Muscle layer of duodenum (tissue), 2 donors: Measurements from ENCODE around the gene MAOB.
"Not testable (repeated sequence)": the region's sequence is repeated elsewhere in the genome, so short reads cannot be mapped to it uniquely, and the experiment has no call there.

Experiments used
- H3K27ac ChIP-seq: one replicate; pipeline ENCODE4 v1.7.0; 2013; ENCODE audit warnings: mild to moderate bottlenecking, low read length
- H3K27me3 ChIP-seq: one replicate; pipeline ENCODE4 v1.7.0; 2013; ENCODE audit warnings: low read depth, mild to moderate bottlenecking, control low read depth, low read length
- H3K36me3 ChIP-seq, 2 donors: one replicate each; pipeline ENCODE4 v1.7.0; 2013; ENCODE audit warnings: low read length in 2 of 2, control low read depth in 1 of 2, mild to moderate bottlenecking in 1 of 2; ENCODE audit not compliant: insufficient read depth in 2 of 2, control insufficient read depth in 1 of 2
- H3K4me1 ChIP-seq, 2 donors: one replicate each; pipeline ENCODE4 v1.7.0; 2013; ENCODE audit warnings: low read length in 2 of 2, mild to moderate bottlenecking in 2 of 2, control low read depth in 1 of 2, moderate library complexity in 1 of 2; ENCODE audit not compliant: insufficient read depth in 2 of 2, control insufficient read depth in 1 of 2
- H3K4me3 ChIP-seq, 2 donors: one replicate each; pipeline ENCODE4 v1.7.0; 2013; ENCODE audit warnings: low read length in 2 of 2, low read depth in 1 of 2, mild to moderate bottlenecking in 1 of 2
- H3K9me3 ChIP-seq, 2 donors: one replicate each; pipeline ENCODE4 v1.7.0; 2013; ENCODE audit warnings: low read length in 2 of 2, control low read depth in 1 of 2, mild to moderate bottlenecking in 1 of 2; ENCODE audit not compliant: control insufficient read depth in 1 of 2
- donor health status: healthy.

The MAOB gene

DNA sequence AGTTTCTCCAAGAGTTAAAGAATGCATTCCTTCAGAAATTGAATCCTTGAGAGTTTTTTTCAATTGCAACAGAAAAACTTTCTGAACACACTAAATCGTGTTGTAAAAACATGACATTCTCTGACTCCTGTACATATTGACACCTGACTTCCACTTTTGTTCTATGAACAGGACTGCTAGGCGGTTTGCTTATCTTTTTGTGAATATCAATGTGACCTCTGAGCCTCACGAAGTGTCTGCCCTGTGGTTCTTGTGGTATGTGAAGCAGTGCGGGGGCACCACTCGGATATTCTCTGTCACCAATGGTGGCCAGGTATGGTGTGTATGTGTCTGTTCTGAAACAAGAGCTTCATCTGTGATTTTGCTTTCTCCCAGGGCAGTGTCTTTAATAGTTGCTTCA, 154.2 kb downstream of the MAOB start:
- H3K27ac ChIP-seq, result no peak overlapping the region
- no peaks in the 10 kb centered on the region for H3K9me3 ChIP-seq
- H3K4me1 ChIP-seq, result no peaks in the 10 kb centered on the region
- H3K4me3 ChIP-seq, result no peak overlapping the region
- H3K27me3 ChIP-seq, result no peaks in the 10 kb centered on the region
- H3K36me3 ChIP-seq, result peaks cover 1 to 22% of the 10 kb centered on the region in 2 donors

- H3K4me1 ChIP-seq, H3K9me3 ChIP-seq, H3K4me3 ChIP-seq, H3K27me3 ChIP-seq, H3K27ac ChIP-seq: not testable (repeated sequence)
- H3K36me3 ChIP-seq, result peaks cover 0 to 17% of the 10 kb centered on the region in 2 donors
These were observed 155.0 kb downstream of the MAOB start for GRCh38 chrX:43727254-43727653.

DNA sequence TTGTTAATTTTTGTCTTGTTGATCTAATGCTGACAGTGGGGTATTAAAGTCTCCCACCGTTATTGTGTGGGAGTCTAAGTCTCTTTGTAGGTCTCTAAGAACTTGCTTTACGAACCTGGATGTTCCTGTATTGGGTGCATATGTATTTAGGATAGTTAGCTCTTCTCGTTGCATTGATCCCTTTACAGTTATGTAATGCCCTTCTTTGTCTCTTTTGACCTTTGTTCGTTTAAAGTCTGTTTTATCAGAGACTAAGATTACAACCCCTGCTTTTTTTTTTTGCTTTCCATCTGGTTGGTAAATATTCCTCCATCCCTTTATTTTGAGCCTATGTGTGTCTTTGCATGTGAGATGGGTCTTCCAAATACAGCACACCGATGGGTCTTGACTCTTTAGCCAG, 157.0 kb downstream of the MAOB start:
- not testable (repeated sequence) for H3K27me3 ChIP-seq, H3K4me1 ChIP-seq, H3K36me3 ChIP-seq, H3K9me3 ChIP-seq, H3K27ac ChIP-seq, H3K4me3 ChIP-seq

DNA sequence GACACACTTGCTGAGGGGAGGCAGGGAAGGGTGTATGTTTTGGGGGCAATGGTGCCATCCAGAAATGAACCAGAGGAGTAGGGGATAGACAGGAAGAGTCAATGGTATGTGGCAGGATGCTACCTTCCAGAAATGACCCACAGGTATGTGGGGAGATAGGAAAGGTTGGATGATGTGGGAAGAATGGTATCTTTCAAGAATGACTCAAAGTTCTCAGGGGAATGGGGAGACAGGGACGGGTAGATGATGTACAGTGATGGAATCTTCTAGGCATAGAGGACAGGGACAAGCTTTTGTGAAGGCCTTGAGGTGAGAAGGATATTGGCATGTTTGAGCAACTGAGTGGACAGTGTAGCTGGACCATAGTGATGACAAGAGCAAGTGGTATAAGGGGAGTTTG, 161.3 kb downstream of the MAOB start:
- Histone ChIP-seq H3K27ac (no peak overlapping the region), H3K27me3 (no peaks in the 10 kb centered on the region), H3K36me3 (no peaks in the 10 kb centered on the region), H3K4me3 (no peak overlapping the region), H3K9me3 (peaks cover 0 to 2% of the 10 kb centered on the region in 2 donors), H3K4me1 (no peaks in the 10 kb centered on the region)

GRCh38 chrX:43720082-43720481, 162.2 kb downstream of the MAOB start:
- Histone ChIP-seq H3K27ac (no peak overlapping the region), H3K36me3 (no peaks in the 10 kb centered on the region), H3K4me3 (no peak overlapping the region), H3K4me1 (no peaks in the 10 kb centered on the region), H3K9me3 (peaks cover 0 to 2% of the 10 kb centered on the region in 2 donors), H3K27me3 (no peaks in the 10 kb centered on the region)

DNA sequence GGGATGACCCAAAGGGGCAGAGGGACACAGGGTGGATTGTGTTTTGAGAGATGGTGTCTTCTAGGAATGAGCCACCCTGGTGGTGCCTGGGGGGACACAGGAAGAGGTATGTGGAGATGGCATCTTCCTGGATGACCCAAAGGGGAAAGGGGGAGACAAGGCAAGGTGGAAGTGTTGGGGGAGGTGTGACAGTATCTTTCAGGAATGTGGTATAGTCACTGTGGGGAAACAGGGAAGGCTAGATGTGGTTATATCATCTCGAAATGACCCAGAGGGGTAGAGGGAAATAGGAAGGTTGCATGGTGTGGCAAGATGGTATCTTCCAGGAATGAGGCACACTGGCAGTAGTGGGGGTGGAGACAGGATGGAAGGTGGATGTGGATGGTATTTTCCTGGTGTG, 163.3 kb downstream of the MAOB start:
- peaks cover 0 to 2% of the 10 kb centered on the region in 2 donors for H3K9me3 ChIP-seq
- no peaks in the 10 kb centered on the region for H3K27me3 ChIP-seq
- no peak overlapping the region for H3K27ac ChIP-seq
- no peaks in the 10 kb centered on the region for H3K36me3 ChIP-seq
- no peaks in the 10 kb centered on the region for H3K4me1 ChIP-seq
- no peak overlapping the region for H3K4me3 ChIP-seq

- H3K9me3 ChIP-seq, result peaks cover 0 to 2% of the 10 kb centered on the region in 2 donors
- H3K27ac ChIP-seq, result no peak overlapping the region
- H3K27me3 ChIP-seq, result no peaks in the 10 kb centered on the region
- no peak overlapping the region for H3K4me3 ChIP-seq
- no peaks in the 10 kb centered on the region for H3K4me1 ChIP-seq
- no peaks in the 10 kb centered on the region for H3K36me3 ChIP-seq
These were observed 163.7 kb downstream of the MAOB start for GRCh38 chrX:43718546-43718945.

DNA sequence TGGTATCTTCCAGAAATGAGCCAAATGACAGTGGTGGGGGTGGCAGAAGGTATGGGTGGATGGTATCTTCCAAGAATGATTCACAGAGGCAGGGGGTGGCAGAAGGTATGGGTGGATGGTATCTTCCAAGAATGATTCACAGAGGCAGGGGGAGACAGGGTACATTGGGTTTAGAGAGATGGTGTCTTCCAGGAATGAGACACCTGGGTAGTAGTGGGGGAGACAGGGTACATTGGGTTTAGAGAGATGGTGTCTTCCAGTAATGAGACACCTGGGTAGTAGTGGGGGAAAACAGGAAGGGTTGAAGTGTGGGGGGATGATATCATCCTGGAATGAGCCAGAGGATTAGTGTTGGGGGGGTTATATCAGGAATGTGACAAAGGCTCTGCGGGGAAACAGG, 164.2 kb downstream of the MAOB start:
- no peak overlapping the region for H3K27ac ChIP-seq
- H3K36me3 ChIP-seq, result no peaks in the 10 kb centered on the region
- H3K9me3 ChIP-seq, result peaks cover 0 to 2% of the 10 kb centered on the region in 2 donors
- no peak overlapping the region for H3K4me3 ChIP-seq
- H3K27me3 ChIP-seq, result no peaks in the 10 kb centered on the region
- no peaks in the 10 kb centered on the region for H3K4me1 ChIP-seq

GRCh38 chrX:43717161-43717560, 165.1 kb downstream of the MAOB start:
- Histone ChIP-seq H3K9me3 (peaks cover 0 to 2% of the 10 kb centered on the region in 2 donors), H3K36me3 (no peaks in the 10 kb centered on the region), H3K27ac (no peak overlapping the region), H3K4me3 (no peak overlapping the region), H3K27me3 (no peaks in the 10 kb centered on the region), H3K4me1 (no peaks in the 10 kb centered on the region)

GRCh38 chrX:43716696-43717095, 165.6 kb downstream of the MAOB start:
- Histone ChIP-seq H3K9me3 (peaks cover 0 to 2% of the 10 kb centered on the region in 2 donors), H3K27me3 (no peaks in the 10 kb centered on the region), H3K27ac (no peak overlapping the region), H3K4me3 (no peak overlapping the region), H3K36me3 (no peaks in the 10 kb centered on the region), H3K4me1 (no peaks in the 10 kb centered on the region)
